ENCODE measurements around the gene POU4F3.
"Not testable (repeated sequence)": the region's sequence is repeated elsewhere in the genome, so short reads cannot be mapped to it uniquely, and the experiment has no call there.

Gene POU4F3, protein sequence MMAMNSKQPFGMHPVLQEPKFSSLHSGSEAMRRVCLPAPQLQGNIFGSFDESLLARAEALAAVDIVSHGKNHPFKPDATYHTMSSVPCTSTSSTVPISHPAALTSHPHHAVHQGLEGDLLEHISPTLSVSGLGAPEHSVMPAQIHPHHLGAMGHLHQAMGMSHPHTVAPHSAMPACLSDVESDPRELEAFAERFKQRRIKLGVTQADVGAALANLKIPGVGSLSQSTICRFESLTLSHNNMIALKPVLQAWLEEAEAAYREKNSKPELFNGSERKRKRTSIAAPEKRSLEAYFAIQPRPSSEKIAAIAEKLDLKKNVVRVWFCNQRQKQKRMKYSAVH

DNA sequence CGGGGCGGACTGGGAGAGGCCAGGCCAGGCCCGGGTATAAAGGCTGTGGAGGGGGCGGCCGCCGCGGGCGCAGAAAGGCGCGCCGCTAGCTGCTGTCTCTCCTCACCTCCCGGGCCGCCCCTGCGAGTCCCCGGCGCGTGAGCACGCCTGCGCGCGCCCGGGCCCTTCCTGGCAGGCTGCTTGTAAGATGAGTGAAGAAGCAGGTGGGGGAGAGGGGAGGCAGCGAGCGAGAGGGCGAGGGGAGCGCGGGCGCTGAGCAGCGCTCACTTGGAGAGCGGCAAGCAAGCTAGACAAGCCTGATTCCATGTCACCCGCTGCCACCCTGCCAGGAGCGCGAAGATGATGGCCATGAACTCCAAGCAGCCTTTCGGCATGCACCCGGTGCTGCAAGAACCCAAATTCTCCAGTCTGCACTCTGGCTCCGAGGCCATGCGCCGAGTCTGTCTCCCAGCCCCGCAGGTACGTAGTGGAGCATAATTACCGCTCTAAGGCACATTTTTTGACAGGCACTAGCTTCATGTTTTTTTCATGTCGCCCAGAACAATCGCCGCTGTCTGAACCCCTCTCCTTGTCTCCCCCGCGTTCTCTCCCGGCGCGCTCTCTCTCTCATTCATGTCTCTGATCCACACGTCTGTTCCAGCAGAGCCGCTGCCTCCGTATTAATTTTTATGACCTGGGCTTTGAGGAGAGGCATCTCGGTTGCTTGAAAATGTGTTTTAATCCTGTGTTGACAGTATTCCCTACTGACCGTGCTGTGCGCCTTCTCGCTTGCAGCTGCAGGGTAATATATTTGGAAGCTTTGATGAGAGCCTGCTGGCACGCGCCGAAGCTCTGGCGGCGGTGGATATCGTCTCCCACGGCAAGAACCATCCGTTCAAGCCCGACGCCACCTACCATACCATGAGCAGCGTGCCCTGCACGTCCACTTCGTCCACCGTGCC is at the start of gene POU4F3:
TSS of gene POU4F3 (plus strand) at position 66 of the 941 bp plus-strand sequence. CDS start at position 340, 274 bp downstream.
- DNase-seq (ENCODE audit: low read depth in 2 of 2): no peak

DNA sequence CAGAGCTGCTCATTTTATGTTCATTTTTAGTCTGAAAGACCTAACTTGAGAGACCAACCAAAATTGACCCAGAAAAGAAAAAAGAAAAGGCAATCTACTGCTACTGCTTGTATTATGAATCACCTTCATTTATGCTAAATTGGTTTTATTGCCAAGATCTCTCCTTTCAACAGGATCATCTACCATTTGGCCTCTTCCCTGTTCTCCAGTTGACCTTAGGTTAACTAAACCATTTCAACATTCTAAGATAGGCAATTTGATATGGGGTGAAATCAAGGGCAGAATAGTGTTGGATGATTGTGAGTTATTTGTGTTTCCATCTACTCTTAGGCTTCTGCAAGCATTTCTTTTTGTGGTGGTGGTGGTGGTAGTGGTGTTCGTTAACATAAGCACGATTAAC is 48.3 kb upstream of the POU4F3 start:
- no peak for DNase-seq (ENCODE audit: low read depth in 2 of 2)

DNA sequence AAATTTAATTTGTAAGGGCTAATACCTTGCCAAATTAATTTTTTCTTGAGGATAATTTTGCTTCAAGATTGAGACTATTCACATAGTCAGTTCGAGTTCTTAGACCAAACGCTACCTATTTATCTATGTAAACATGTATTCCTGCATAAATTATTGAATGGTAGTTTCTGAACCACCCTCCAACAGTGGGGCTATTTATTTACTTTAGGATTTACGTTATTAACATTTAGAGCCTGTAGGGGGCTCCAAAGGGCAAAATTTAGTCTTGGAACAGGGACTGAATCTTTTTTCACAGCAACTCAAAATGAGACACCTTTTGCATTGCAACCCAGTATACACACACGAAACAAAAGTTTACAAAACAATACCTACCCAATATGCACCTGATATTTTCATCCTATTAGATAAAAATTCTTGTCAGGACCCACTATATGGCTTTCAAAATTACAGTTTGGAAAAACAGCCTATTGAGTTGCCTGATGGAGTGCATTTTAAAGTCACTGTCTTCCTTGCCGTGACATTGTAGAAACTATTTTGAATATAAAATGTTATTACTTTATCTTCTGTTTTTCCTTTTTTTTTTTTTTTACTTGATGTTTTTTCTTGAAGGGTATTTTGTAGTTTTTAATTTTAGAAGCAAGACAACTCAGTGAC is 47.1 kb upstream of the POU4F3 start:
- no peak for DNase-seq (ENCODE audit: low read depth in 2 of 2)

DNA sequence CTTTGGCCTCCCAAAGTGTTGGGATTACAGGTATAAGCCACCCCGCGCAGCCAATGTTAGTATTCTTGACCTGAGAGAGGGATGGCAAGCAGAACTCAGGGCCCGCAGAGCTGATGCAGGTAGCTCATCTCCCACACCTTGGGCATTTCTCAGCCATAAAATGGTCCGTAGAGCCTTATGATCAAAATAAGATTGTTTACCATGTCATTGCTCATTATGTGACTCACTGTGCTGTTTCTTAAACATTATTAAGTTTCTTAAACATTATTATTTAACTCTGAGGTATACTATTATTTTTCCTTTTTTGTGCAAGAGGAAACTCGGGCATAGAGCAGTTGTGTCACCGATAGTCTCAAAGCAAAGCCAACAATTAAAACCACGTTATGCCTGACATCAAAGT is 42.4 kb upstream of the POU4F3 start:
- no peak for DNase-seq (ENCODE audit: low read depth in 2 of 2)

DNA sequence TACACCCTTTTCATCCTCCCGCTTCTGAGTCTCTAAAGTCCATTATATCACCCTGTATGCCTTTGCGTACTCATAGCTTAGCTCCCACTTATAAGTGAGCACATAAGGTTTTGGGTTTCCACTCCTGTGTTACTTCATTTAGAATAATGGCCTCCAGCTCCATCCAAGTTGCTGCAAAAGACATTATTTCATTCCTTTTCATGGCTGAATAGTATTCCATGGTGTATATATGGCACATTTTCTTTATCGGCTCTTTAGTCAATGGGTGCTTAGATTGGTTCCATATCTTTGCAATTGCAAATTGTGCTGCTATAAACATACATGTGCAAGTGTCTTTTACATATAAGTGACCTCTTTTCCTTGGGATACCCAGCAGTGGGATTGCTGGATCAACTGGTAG is 39.7 kb upstream of the POU4F3 start:
- not testable (repeated sequence) for DNase-seq (ENCODE audit: low read depth in 2 of 2)

DNA sequence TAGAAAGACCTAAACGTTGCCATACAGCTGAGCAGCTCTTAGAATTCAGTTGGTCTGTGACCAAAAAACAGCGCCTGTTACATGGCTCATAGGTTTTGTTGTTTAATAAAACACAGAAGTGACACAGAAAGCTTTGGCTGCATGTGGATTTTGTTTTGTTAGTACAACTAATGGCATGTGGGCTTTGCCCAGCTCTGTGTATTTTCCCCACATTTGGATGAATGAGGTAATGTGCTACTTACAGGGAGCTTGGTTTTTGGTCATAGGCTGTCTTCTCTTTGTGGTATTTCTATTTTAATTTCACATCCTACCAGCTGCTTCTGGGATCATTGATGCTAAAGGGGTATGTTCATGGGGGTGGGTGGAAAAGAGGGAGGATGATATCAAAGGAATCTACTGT is 37.0 kb upstream of the POU4F3 start:
- no peak for DNase-seq (ENCODE audit: low read depth in 2 of 2)

DNA sequence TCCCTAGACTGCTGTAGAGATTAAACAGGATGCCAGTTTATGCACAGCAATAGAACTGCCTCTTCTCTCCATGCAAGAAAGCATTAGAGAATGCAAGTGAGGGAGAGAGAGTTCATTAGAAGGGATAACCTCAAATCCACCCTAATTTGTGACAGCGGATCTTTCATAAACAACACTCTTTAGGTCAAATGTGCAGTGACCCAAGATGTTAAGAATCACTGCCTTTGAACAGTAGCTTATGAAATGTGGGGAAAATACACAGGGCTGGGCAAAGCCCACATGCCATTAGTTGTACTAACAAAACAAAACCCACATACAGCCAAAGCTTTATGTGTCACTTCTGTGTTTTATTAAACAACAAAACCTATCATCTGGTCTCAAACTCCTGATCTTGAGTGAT is 36.2 kb upstream of the POU4F3 start:
- DNase-seq (ENCODE audit: low read depth in 2 of 2): no peak

DNA sequence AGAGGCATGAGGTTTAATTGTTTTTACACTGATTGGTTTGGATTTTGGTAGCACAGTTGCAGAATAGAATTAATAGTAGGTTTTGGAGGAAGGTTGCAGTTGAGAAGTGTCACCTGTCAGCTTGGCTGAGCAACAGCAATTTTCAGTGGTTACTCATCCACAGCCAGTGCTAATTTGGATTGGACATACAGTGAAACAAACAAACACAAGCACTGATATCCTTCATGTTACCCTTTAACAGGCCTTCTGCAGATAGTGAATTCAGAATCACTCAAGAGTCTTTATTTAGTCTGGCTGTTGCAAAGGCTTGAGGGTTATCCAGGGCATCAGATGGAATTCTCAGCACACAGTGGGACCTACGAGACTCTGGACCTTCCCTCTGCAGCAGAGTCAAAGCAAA is 31.8 kb upstream of the POU4F3 start:
- no peak for DNase-seq (ENCODE audit: low read depth in 2 of 2)

DNA sequence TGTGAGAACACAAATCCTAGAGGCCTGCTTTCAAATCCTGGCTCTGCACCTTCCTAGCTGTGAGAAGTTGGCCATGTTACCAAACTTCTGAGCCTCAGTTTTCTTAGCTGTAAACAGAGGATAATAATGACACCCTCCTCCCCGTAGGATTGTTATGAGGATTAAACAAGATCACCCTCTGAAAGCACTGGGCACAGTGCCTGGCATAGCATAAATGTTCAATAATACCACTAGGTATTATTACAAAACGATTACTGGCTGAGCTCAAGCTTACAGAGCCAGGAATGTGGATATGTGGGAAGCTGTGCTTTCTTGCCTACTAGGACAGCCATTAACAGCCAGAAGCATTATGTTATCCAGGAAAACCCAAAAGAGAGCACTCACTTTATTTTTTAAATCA is 30.8 kb upstream of the POU4F3 start:
- no peak for DNase-seq (ENCODE audit: low read depth in 2 of 2)

DNA sequence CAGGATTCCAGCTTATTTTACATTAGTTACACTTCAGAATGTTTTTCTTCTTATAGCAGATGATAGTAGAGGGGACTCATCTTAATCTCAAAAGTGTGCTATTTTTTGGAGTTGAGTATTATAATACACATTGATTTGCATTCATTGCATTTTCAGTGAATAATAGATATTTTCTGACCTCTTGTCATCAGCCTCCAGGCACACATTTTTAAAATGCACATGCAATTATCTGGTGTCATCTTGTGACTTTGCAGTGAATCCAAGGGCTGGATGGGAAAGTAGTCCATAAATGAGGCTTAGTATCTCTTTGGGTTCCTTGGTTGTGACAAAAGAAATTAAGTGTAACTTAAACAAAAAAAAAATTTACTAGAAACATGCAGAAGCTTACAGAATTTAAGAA is 28.1 kb upstream of the POU4F3 start:
- no peak for DNase-seq (ENCODE audit: low read depth in 2 of 2)

DNA sequence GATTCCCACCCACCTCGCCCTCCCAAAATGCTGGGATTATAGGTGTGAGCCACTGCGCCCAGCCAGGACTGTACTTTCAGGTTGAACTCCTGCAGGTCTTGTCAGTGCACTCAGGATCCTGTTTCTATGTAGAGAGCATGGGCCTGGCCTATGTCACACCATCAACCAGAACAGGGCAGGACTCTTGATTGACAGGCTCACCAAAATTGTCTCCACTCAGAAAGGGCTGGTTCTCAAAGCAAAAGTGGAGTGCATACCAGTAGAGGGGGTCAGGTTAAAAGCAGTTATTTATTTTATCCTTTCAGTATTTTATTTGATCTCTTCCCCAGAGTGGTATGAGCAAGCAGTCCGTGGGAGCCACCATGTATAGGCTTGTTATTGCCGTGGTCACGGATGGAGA is 27.4 kb upstream of the POU4F3 start:
- DNase-seq (ENCODE audit: low read depth in 2 of 2): no peak

DNA sequence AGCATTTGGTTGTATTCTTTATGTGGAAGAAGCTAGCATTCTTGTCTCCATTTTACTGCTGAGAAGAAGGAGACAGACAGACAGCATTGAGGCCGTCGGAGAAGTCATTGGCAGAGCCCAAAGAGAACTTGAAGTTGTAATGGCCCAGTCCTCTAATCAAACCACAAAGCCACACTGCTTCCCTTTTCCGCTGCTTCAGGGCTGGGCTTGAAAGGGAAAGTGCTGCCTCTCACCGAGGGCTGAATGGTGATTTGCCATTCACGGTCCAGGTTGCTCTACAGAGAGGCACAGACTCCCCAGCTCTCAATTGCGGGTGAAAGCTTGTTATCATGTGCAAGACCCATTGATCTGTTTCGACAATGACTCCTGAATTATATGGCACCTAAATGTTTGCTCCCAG is 25.6 kb upstream of the POU4F3 start:
- no peak for DNase-seq (ENCODE audit: low read depth in 2 of 2)

DNA sequence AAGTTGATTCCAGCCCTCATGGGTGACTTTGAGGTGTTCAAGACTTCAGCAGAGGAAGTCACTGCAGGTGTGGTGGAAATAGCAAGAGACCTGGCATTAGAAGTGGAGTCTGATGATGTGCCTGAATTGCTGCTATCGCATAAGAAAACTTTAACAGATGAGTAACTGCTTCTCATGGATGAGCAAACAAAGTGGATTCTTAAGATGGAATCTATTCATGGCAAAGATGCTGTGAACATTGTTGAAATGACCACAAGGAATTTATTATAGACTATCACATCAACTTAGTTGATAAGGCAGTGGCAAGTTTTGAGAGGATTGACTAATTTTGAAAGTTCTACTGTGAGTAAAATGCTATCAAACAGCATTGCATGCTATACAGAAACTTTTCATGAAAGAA is 17.1 kb upstream of the POU4F3 start:
- no peak for DNase-seq (ENCODE audit: low read depth in 2 of 2)

DNA sequence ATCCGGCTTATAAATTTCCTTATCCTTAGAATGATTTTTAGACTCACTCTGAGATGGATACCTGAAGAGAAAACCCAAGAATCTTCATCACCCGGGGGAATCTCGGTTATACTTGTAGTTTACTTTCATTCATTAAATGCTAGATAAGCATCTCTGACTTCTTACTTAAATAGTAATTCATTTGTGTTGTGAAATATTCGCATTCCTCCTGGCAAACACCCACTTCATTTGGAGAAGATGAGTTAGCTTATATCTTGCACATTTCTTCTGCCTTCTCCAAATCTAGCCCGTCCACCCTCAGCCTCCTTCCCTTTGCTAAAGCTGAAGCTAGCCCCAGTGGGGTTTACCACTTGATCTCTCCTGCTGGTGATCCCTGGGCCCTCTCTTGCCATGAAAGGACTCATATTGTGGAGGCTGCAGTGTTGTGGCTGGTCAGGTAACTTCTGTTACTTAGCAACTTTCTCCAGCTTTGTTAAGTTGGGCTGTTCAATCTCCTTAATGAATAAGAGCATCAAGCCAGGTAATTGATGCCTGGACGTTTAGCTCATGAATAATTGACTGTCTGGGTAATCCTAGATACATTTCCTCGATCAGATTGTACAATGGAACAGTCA is 11.3 kb upstream of the POU4F3 start:
- no peak for DNase-seq (ENCODE audit: low read depth in 2 of 2)

DNA sequence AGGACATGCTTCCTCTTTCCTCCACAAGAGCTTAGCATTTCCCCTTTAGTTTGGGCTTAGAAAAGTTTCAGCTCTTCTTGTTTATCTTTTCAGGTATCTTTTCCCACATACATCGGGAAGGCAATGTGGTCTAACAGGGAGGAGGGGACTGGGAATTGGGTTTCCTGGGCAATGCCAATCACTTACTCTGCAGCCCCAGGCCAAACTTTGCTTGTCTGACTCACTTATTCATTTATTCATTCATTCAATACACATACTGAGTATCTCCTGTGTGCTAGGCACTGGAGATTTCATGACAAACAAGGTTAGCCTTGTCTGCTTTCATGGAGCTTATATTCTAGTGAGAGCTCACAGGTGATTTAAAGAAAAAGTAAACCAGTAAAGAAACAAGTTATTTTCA is 10.7 kb upstream of the POU4F3 start:
- DNase-seq (ENCODE audit: low read depth in 2 of 2): no peak

DNA sequence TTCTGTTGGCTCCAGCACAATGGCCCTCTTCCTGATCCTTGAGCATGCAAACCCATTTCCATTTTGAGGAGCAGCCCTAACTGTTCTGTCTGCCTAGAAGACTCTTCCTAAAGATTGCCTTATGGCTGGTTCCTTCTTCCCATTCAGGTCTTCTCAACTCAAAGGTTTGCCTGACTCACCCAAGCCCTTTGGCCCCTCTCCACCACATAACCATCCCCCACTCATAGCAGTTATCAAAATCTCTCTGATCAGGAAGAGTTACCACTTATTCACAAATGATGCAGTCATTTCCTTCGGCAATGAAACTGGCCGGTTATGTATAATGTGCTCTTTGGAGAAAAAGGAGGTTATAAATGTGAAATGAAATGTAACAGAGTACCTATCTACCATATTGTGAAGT is 8.9 kb upstream of the POU4F3 start:
- DNase-seq (ENCODE audit: low read depth in 2 of 2): no peak

DNA sequence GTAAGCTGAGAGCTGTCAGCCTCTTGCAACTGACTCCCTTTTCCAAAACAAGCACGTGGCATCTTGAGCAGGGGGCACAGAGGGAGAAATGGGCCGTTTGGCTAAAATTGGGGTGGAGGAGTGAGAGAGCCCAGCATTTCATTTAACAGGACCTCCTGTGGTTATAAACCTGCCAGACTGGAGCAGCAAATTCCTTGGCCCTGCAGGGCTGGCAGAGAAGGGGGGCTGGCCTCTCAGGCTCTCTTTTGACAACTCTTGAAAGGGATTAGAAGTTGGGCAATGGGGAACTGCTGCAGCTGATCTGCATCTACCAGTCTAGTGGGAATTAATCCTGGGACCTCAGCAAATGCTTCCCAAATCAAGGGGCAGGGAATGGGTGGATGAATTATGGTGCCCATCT is 7.2 kb upstream of the POU4F3 start:
- no peak for DNase-seq (ENCODE audit: low read depth in 2 of 2)

DNA sequence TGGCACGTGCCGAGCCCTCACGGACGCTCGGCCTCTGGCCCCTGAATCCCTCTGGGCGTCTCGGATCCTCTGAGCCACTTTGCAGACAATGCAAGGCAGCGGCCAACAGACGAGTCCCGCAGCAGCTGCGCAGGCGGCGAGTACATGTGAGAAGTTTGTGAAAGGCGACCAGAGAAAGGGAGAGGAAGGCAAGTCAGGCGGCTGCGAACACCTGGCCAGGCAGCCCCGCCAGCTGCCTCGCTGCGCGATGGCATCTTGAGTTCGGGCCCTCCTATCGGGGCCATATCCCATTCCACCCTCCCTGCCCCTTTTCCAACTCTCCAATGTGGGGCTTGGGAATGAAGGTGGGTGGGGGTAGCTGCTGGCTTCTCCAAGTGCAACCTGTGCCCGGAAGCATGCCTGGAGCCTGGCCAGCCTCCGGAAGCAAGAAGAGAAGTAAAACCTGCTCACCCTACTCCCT is 4.5 kb upstream of the POU4F3 start:
- no peak for DNase-seq (ENCODE audit: low read depth in 2 of 2)

DNA sequence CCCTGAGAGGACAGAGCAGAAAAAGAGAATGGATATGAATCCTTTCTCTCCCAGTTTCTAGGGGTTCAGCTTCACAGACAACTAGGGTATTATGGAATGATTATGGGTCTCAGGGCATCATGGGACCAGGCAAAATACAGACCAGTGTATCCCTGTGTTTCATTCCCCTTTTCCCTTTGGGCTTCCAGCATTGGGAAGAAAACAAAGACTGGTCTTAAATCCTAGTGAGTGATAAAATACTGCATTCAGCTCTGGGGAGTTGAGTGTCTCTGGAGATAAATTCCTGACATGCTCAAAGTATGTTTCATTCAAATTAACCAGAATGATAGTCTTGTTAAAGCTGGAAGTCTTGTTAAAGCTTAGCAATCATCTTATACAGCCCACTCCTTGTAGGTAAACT is 2.4 kb upstream of the POU4F3 start:
- DNase-seq (ENCODE audit: low read depth in 2 of 2): no peak

DNA sequence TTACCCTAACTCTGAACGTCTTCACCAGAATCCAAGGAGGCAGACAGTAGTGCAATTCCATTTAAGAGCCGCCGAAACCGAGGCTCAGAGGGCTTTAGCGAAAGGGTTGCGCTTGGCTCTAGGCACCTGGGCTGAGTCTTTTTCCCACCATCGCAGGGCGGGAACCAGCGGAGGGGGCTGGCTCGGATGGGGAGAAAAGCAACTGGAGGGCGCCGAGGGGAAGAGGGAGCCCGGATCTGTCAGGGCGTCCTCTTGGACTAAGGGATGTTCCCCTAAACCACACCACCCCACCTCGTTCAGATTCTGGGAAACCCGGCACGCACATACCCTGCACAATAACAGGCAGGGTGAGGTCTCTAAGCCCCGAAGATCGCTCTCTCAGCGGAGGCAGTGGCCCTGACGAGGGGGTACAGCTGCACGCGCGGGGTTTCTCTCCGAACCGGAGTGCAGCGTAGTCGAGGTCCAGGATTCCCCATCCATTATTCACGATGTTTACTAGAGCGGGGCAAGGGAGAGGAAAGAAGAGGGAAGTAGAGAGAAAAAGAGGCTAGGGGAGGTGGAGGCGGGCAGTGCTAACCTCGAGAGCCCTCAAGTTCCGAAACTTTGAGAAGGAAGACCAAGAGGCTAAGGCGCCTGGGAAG is 1.3 kb upstream of the POU4F3 start:
- DNase-seq (ENCODE audit: low read depth in 2 of 2): no peak

DNA sequence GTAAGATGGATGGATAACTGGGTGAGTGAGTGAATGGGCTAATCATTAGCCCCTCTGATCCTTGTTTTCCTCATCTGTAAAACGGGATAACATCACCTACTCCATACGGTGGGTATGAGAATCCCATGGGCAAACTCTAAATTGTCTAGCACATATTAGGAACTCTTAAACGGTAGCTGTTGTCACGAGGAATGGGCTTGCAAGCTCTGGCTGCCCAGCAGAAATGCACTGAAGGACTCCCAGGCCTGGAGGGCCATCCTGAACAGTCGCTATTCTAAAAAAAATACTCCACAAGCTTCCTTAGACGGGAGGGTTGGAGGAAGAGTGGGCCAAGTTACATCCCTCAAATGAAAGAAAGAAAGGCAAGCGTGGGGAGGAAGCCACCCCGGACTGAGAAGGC is 711 bp upstream of the POU4F3 start:
- DNase-seq (ENCODE audit: low read depth in 2 of 2): no peak

Measured in stimulated activated CD8-positive, alpha-beta memory T cell treated with anti-CD3 and anti-CD28 coated beads, Interleukin-15, amount 100 ng/mL, for 4 hours (primary cell).